A673 (cell line): Measurements from ENCODE around the gene STK32A. TPM values are rescaled to one million over a fixed set of nuclear protein-coding genes. Genes with fewer than 3 reads are reported as not detected.

ENCODE experiments used
- BruUV-seq: library from RNA; stranded (reverse); fragments of 400-500 nt; replicated peaks from 2 replicates; lab custom pipeline; 2021; lab: Mats Ljungman, UMichigan
- CTCF ChIA-PET: fragments of 300-600 bp; sonication (Branson Sonifier 250); formaldehyde crosslinking; loops from one replicate; lab custom pipeline; 2022; ENCODE audit warnings: antibody characterized with exemption; lab: Charles Lee
- POLR2A ChIA-PET: fragments of 300-600 bp; sonication (Branson Sonifier 250); formaldehyde crosslinking; loops from one replicate; lab custom pipeline; 2022; ENCODE audit warnings: antibody characterized with exemption; ENCODE audit not compliant: low non-redundant PET; lab: Charles Lee
- DNase-seq: peaks from one replicate; pipeline ENCODE4 v3.0.0-alpha.2; 2015; ENCODE audit warnings: low spot score
- H3K27ac ChIP-seq: fragments of 200-600 bp; sonication (generic); 2 replicates; pipeline ENCODE4 v1.5.1; 2016; ENCODE audit warnings: mixed run types, low read depth, mild to moderate bottlenecking, mixed read lengths, antibody characterized with exemption, low read length; ENCODE audit not compliant: poor library complexity, severe bottlenecking
- H3K27me3 ChIP-seq: fragments of 200-600 bp; sonication (generic); replicated peaks from 2 replicates; pipeline ENCODE4 v1.6.1; 2017; ENCODE audit warnings: mixed run types, low read depth, mild to moderate bottlenecking, mixed read lengths, antibody characterized with exemption, low read length; ENCODE audit not compliant: insufficient read depth, poor library complexity
- H3K36me3 ChIP-seq: fragments of 200-600 bp; sonication (generic); 2 replicates; pipeline ENCODE4 v1.6.1; 2016; ENCODE audit warnings: mixed run types, mild to moderate bottlenecking, mixed read lengths, antibody characterized with exemption, low read length; ENCODE audit not compliant: insufficient read depth, poor library complexity, severe bottlenecking
- H3K4me1 ChIP-seq: fragments of 200-600 bp; sonication (generic); 2 replicates; pipeline ENCODE4 v1.6.1; 2017; ENCODE audit warnings: mixed run types, mild to moderate bottlenecking, mixed read lengths, antibody characterized with exemption, low read length; ENCODE audit not compliant: insufficient read depth, poor library complexity, severe bottlenecking
- H3K4me3 ChIP-seq: fragments of 200-600 bp; sonication (generic); 2 replicates; pipeline ENCODE4 v1.5.1; 2016; ENCODE audit warnings: low read depth, mixed run types, mild to moderate bottlenecking, mixed read lengths, low read length; ENCODE audit not compliant: poor library complexity, severe bottlenecking
- H3K9me3 ChIP-seq: fragments of 200-600 bp; sonication (generic); 2 replicates; pipeline ENCODE4 v1.6.1; 2016; ENCODE audit warnings: mixed run types, low read depth, mild to moderate bottlenecking, mixed read lengths, antibody characterized with exemption, low read length; ENCODE audit not compliant: poor library complexity, severe bottlenecking
- CTCF ChIP-seq: fragments of 300-800, 200-600 bp; sonication (generic); conservative IDR thresholded peaks from 2 replicates; pipeline ENCODE4 v1.5.1; 2017; ENCODE audit warnings: low read depth, mild to moderate bottlenecking, antibody characterized with exemption, low read length, moderate library complexity, mixed read lengths
- EZH2 ChIP-seq: fragments of 200-600 bp; sonication (generic); IDR thresholded peaks from 2 replicates; pipeline ENCODE4 v1.6.1; 2017; ENCODE audit warnings: borderline replicate concordance, low read depth, mild to moderate bottlenecking, mixed read lengths, antibody characterized with exemption, low read length; ENCODE audit not compliant: poor library complexity, severe bottlenecking
- intact Hi-C: fragments of 100-400 bp; cut with micrococcal nuclease; formaldehyde crosslinking; loops from one replicate; pipeline ENCODE4 v1.10.0; 2022; ENCODE audit not compliant: unreplicated experiment
- total RNA-seq: library from RNA; stranded (reverse); gene quantifications from 2 replicates; pipeline ENCODE4 v1.2.3, GENCODE V29; 2021

STK32A gene
- total RNA-seq, 1 experiment from 2014 or later = not detected

GRCh38 chr5:147369742-147370374 is 135.0 kb downstream of the STK32A start:
- Histone ChIP-seq H3K27me3 (peaks cover 15% of the 10 kb centered on the region), H3K4me3 (no peak overlapping the region), H3K27ac (no peak overlapping the region), H3K36me3 (no peaks in the 10 kb centered on the region), H3K4me1 (no peaks in the 10 kb centered on the region), H3K9me3 (no peaks in the 10 kb centered on the region)
- ChIA-PET CTCF (interaction anchor here (0.6 to 1.7 kb wide), 5 partner anchors 181 to 827 kb away, joined by 3 to 22 read pairs (median 4); no protein-coding TSS in a partner anchor), POLR2A (no interaction called here)
- TF ChIP-seq EZH2 = no peak
- peak; percentile 54 for TF ChIP-seq CTCF
- DNase-seq = no peak
- intact Hi-C loops = loop anchor here (5.0 to 10.0 kb wide), 2 partner anchors 148 to 275 kb away; no protein-coding TSS in a partner anchor
- no TSS peak for BruUV-seq

DNA sequence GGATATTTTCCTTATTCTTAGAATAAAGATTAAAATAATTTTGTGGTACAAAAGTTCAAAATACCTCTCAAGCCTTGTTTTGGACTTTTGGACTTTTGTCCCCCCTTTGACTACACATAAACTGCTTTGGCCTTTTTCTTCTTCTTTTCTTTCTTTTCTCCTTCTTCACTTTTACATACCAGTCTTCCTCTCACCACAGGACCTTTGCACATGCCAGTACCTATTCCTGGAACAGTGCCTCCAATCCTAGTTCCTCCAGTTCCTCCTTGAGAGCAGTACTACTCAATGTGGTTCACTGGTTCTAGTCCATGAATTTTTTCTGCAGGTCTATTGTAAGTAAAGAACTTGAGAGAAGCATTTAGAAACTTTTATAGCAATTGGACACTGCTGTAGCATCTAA is 136.5 kb downstream of the STK32A start:
- Histone ChIP-seq H3K4me3 (no peak overlapping the region), H3K36me3 (no peaks in the 10 kb centered on the region), H3K4me1 (no peaks in the 10 kb centered on the region), H3K27me3 (peaks cover 19% of the 10 kb centered on the region), H3K27ac (no peak overlapping the region), H3K9me3 (no peaks in the 10 kb centered on the region)
- TF ChIP-seq CTCF = no peak
- TF ChIP-seq EZH2 = no peak
- CTCF ChIA-PET = no interaction called here
- POLR2A ChIA-PET = no interaction called here
- intact Hi-C loops = loop anchor here (10.0 kb wide), 1 partner anchor 276 kb away; no protein-coding TSS in a partner anchor
- DNase-seq = no peak
- no TSS peak for BruUV-seq

DNA sequence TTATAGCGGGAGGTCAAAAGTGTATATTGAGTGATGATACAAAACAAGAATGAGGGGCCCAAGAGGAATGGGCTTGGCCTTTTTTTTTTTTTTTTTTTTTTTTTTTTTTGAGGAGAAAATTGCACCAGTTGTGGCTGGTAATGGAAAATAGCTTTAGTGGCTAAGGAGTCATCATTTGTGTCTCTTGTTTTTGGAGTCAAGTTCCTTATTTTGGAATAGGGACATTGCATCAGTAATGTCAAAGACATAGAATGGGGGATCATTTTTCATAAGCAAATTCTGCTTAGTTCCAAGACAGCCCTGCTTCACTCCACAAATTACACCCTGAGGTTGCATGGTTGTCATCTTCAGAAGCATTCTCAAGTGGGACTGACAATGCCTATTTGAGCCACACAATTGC is 137.4 kb downstream of the STK32A start:
- Histone ChIP-seq H3K4me3 (no peak overlapping the region), H3K27ac (no peak overlapping the region), H3K9me3 (no peaks in the 10 kb centered on the region), H3K36me3 (no peaks in the 10 kb centered on the region), H3K27me3 (peaks cover 19% of the 10 kb centered on the region), H3K4me1 (no peaks in the 10 kb centered on the region)
- CTCF ChIA-PET = no interaction called here
- intact Hi-C loops = loop anchor here (10.0 kb wide), 1 partner anchor 277 kb away; no protein-coding TSS in a partner anchor
- no peak for TF ChIP-seq EZH2
- TF ChIP-seq CTCF = no peak
- no TSS peak for BruUV-seq
- no peak for DNase-seq
- POLR2A ChIA-PET = no interaction called here
